Stimulated activated CD4-positive, alpha-beta T cell treated with anti-CD3 and anti-CD28 coated beads, Interleukin-1b, Interleukin-23, amount 100 ng/mL, for 1 hour (primary cell): Measurements from ENCODE around the gene ENTHD1.
"Not testable (repeated sequence)": the region's sequence is repeated elsewhere in the genome, so short reads cannot be mapped to it uniquely, and the experiment has no call there.

Experiments
- DNase-seq, 2 donors: peaks; one replicate each; pipeline ENCODE4 v3.0.0-alpha.2; 2020; ENCODE audit warnings: low read depth in 2 of 2

Gene ENTHD1

DNA sequence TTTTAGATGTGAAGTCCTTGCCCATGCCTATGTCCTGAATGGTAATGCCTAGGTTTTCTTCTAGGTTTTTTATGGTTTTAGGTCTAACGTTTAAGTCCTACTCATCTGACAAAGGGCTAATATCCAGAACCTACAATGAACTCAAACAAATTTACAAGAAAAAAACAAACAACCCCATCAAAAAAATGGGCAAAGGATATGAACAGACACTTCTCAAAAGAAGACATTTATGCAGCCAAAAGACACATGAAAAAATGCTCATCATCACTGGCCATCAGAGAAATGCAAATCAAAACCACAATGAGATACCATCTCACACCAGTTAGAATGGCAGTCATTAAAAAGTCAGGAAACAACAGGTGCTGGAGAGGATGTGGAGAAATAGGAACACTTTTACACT, 47.0 kb downstream of the ENTHD1 start:
- DNase-seq, result not testable (repeated sequence)

DNA sequence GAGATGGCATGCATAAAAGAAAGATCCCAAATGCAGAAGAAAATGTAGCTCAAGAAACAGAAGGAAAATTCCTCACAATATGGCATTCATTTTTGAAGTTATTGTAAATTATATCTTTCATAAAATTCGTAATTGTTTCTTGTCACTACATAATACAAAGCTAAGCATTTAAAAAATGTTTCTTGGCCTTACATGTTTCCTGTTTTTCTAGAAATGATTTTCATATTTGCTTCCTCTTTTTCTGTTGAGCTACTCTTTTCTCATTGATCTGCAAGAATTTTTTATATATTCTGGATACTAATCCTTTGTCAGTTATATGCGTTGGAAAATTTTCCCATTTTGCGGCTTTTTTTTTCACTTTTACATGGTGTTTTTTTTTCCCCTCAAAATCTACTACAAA, 48.0 kb downstream of the ENTHD1 start:
- no peak for DNase-seq

DNA sequence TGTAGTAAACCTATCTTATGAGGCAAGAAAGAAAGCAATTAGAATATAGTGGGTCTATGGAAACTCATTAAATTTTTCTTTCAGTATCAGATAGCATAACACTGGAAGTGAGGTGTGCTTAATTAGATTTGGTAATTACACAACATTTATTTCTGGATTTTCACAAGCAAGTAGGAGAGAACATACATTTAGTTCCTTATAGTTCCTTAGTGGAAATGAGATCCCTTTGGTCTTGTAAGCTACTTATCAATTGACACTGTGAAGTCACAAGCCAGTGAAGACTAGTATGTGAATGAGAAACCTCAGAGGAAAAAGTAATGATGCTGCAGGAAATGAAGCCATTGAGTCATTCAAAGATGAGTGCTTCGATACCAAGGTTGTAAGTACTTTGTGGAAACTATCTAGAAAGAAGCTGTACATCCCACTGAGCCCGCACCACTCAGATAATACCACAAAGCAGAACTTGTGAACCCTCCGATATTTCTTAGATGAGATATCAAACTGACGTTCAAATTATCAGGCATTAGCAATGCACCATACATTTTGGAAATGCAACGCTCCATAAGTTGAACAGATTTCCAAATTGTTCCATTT, 53.5 kb downstream of the ENTHD1 start:
- DNase-seq, result no peak

DNA sequence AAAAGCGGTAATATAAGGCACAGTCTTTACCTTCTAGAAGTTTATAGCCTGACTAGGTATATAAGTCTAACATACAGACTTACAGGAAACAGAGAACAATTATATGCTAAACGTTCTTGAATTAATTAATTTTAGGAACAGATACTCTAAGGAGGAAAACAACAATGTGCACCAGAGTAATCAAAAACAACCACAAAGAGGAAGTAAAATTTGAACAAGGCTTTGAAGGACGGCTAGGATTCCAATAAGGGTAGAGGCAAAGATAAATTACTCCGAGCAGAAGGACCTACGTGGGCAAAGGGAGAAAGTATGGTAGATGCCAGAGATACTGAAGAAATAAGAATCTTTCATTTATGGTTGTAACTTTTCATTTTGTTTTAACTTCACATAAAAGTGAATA, 54.4 kb downstream of the ENTHD1 start:
- DNase-seq, result no peak

DNA sequence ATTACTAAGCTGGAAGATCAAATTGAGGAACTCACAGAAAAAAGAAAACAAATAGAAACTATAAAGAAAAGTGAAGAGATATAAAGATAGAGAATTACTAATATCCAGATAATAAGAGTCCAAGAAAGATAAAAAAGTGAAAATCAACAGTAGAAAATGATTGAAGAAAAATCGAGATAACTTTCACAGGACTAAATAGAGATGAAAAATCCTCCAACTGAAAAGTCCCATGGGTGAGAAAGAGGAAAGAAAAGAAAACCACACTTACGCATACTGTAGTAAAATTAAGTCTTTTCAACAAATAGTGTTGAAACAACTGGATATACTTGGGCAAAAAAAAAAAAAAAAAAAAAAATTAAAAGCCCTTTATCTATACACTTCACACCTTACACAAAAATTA, 60.0 kb downstream of the ENTHD1 start:
- no peak for DNase-seq

GRCh38 chr22:39833093-39833492, 60.5 kb downstream of the ENTHD1 start:
- DNase-seq, result no peak

GRCh38 chr22:39832627-39833074, 60.9 kb downstream of the ENTHD1 start:
- DNase-seq, result no peak

DNA sequence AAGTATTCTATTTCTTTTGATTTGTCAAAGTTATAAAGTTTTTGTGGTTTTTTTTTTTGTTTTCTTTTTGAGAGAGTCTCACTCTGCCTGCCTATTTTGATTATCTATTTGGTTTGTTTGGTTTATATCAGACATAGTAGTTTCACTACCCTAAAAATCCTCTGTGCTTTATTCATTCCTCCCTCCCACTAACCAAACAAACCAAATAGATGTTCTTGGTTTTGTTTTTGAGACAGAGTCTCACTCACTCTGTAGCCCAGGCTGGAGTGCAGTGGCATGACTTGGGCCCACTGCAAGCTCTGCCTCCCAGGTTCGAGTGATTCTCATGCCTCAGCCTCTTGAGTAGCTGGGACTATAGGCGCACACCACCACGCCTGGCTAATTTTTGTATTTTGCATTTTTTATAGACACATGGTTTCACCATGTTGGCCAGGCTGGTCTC, 67.9 kb downstream of the ENTHD1 start:
- DNase-seq, result no peak

DNA sequence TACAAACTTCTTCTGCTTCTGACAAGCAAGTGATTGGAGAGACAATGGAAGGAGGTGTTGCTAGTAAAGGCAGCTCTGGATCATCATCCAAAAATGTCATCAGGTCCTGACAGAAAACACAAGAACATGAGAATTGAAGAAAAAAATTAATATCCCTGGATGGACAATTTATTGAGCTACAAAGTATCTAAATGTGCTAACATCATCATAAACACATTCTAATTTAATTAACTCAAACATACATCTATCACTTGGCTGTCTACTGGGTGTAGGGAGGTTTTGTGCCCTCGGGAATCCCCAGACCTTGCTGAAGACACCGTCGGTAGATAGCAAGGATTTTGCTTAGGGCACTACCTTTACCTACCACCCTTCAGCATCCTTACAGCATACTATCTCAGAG, 72.6 kb downstream of the ENTHD1 start:
- no peak for DNase-seq

DNA sequence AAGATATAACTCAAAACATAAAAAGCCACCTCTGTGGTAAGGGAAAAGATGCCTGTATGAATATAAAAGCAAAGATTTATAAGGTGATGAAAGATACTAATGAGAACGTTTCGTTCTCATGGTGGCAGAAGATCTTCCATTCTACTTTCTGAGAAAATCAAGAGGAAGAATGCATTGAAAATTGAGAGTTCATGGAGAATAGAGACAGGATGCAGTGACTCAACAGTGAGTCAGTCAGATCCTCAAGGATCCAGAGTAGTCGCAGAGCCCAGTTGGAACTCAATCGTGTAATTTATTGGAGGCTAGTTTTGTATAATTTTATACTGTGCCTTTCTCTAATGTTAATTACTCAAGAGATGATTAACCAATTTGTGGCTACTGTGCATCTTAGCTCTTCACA, 73.3 kb downstream of the ENTHD1 start:
- DNase-seq, result no peak

- DNase-seq, result no peak
Observed at GRCh38 chr22:39819429-39819828, 74.1 kb downstream of the ENTHD1 start.

DNA sequence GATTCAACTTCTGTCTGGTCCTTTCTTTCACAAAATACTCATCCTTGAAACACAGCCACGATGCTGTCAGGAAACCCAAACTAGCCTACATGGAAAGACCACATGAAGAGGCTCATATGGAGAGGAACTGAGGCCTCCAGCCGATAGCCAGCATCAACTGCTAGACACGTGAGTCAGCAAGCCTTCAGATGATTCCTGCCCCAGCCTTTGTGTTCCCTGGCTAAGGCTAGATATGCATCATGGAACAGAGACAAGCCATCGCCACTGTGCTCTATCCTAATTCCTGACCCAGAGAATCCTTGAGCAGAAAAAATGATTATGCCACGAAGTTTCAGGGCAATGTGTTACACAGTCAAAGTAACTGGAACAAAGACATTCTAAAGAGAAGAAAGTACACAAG, 75.5 kb downstream of the ENTHD1 start:
- DNase-seq, result no peak

GRCh38 chr22:39815932-39816331, 77.6 kb downstream of the ENTHD1 start:
- DNase-seq, result no peak

- no peak for DNase-seq
Observed at GRCh38 chr22:39814899-39815298, 78.7 kb downstream of the ENTHD1 start.

- no peak for DNase-seq
Observed at GRCh38 chr22:39809772-39810557, 83.6 kb downstream of the ENTHD1 start.

DNA sequence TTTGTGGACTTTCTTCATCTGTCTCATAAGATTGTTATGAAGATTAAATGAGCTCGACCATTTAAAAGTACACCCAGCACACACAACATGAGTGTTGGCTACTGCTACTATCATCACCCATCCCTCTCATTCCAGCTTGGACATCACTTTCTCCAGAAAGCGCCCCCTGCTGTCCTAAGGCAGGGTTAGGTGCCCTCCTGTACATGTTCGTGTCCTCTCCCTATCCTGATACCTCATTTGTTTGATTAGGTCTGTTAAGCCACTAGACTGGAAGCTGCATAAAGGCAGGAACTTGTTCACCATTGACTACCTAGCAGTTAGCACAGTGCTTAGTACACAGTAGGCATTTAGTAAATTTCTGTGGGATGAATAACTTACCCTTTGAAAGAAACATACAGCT, 85.5 kb downstream of the ENTHD1 start:
- DNase-seq, result no peak

- no peak for DNase-seq
Observed at GRCh38 chr22:39806109-39806508, 87.5 kb downstream of the ENTHD1 start.

DNA sequence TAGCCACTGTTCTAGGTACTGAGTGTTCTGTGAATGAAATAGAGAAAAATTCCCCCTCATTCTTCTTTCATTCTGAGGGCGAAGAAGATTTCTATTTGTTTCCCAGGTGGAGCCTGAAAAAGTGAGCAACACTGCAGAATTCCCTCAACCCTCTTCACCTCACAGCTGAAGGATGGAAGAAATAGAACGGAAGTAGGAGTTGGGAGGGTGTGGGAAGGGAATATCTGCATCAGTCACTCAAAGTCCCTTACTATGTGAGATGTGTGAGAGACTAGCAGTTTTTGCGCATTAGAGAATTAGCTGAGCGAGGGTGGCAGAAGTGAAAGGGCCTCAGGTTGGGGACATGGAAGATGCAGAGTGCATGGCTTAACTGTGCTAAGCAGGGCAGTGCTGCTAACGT, 88.4 kb downstream of the ENTHD1 start:
- no peak for DNase-seq

DNA sequence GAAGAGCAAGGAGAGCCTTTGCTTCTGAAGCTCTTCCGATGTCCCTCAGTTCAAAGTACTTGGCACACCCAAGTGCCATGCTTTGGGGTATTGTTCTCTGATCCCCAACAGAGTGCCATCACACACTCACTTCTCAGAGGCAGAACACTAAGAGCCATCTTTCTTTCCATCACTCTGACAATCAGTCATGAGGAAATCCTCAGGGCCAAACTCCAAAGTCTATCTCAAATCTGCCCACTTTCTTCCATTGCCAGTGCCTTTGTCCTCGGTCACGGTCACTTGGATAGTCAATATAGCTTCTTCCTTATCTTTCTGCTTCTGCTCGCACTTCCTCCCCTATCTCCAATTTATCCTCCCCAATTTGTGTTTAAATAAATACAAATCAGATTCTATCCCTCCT, 90.9 kb downstream of the ENTHD1 start:
- no peak for DNase-seq

DNA sequence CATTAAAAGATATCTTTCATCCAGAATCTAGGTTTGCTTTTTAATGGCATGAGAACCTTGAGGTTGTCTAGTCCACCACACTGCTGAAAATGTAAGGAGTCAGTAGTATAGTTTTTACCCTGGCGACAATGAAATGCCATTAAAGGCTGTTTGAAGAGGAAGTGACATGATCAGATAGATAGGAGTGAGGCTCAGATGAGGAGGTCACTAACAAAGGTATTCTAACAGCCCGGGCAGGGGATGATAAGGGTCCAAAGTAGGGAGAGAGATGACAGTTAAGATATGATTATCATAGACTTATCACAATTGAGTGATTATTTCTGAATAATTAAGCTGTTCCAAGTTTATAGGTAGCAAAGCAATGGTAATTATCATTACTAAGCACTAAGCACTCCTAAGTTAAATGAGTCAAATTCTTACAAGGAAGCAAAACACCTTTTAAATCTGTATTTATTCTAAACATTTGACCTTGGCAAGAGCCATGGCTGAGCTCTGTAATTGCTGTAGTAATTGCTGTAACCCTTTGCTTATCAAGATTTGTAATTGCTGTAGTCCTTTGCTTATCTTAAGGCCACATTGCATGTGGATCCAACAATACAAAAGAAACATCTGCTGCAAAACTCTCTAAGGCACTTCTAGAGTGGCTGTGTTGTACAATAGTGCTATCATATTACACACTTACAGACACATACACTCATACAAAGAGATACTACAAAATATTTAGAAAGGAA, 92.6 kb downstream of the ENTHD1 start:
- no peak for DNase-seq

- DNase-seq, result no peak
Observed at GRCh38 chr22:39797528-39798147, 95.9 kb downstream of the ENTHD1 start.

- DNase-seq, result no peak
Observed at GRCh38 chr22:39789788-39790187, 103.8 kb downstream of the ENTHD1 start.
